ENCODE results near the gene C1QTNF12. TPM values are rescaled to one million over a fixed set of nuclear protein-coding genes. Genes with fewer than 3 reads are reported as not detected.
"Not testable (repeated sequence)": the region's sequence is repeated elsewhere in the genome, so short reads cannot be mapped to it uniquely, and the experiment has no call there.

C1QTNF12 gene
- total RNA-seq, 1 donor from 2014 or later, result 1.3 TPM

DNA sequence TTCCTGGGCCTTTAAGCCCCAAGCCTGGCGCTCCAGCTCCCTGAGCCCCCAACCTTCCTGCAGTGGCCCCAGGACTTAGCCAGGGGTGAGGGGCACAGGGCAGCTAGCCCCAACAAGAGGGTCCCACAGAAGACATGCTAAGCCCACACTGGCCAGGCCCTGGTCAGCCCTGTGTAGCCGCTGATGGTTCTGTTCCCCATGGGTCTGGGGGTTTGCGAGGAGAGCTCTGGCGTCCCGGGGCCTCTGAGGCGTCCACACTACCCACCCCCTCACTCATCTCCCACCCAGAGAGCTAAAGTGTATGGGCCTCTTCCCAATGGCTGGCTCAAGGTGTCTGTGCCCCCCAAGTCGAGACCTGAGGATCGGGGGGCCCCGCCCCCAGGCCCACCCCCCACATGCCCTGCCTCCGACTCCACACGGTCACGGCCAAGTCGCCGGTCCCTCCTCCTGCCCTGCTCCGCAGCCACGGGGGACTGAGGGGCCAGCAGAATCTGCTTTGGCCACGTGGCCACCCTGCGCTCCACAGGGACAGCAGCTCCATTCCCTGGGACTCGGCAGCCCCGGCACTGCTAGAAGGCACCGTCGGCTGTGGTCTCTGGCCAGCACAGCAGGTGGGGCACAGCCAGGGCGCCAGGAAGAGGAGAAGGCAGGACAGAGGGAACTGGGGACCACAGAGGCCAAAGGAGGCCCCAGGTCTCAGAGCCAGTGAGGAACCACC lies 47.9 kb downstream of the C1QTNF12 start:
- H3K27ac Mint-ChIP-seq, result peak overlapping the region; percentile 15
- peaks cover 7% of the 10 kb centered on the region for H3K4me1 Mint-ChIP-seq
- no peaks in the 10 kb centered on the region for H3K27me3 Mint-ChIP-seq
- no peak for DNase-seq
- no peak overlapping the region for H3K4me3 Mint-ChIP-seq
- intact Hi-C loops (cut with micrococcal nuclease), result no loop called here
- H3K36me3 Mint-ChIP-seq (ENCODE audit: low read depth), result peaks cover 20% of the 10 kb centered on the region
- H3K9me3 Mint-ChIP-seq, result peaks cover 7% of the 10 kb centered on the region

DNA sequence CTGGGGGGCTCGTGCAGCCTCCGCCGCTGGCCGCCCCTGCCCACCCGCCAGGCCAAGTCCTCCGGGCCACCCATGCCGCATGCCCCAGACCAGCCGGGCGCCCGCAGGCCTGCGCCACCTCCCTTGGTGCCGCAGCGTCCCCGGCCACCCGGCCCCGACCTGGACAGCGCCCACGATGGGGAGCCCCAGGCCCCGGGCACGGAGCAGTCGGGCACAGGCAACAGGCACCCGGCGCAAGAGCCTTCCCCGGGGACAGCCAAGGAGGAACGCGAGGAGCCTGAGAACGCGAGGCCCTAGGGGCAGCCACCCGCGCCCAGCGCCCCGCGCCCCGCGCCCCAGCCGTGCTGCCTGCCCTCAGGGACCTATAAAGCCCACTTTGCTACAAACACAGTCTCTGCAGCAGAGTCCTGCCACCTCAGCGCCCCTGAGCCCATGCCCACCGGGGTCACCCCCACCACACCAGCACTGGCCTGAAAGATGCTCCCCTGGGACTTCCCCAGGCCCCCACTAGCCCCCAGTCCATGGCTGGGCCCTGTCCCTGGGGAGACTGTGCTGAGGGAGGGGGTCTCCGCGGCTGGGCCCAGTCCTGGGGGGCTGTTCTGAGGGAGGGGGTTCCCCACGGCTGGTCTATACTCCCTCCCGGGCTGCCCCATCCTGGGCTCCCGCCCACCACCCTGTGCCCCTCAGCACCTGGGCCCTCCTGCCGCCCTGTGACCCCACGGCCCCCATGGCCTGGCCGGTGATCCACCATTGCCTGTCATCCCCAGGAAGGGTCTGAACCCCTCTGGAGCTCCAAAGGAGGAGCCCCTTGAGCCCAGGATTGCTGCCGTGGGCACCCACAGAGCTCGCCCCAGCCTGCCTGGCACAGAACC lies 48.7 kb downstream of the C1QTNF12 start:
- H3K27ac Mint-ChIP-seq, result peak overlapping the region; percentile 15
- H3K9me3 Mint-ChIP-seq, result peaks cover 7% of the 10 kb centered on the region
- H3K27me3 Mint-ChIP-seq, result no peaks in the 10 kb centered on the region
- DNase-seq, result no peak
- peaks cover 20% of the 10 kb centered on the region for H3K36me3 Mint-ChIP-seq (ENCODE audit: low read depth)
- intact Hi-C loops (cut with micrococcal nuclease), result no loop called here
- peaks cover 7% of the 10 kb centered on the region for H3K4me1 Mint-ChIP-seq
- no peak overlapping the region for H3K4me3 Mint-ChIP-seq

DNA sequence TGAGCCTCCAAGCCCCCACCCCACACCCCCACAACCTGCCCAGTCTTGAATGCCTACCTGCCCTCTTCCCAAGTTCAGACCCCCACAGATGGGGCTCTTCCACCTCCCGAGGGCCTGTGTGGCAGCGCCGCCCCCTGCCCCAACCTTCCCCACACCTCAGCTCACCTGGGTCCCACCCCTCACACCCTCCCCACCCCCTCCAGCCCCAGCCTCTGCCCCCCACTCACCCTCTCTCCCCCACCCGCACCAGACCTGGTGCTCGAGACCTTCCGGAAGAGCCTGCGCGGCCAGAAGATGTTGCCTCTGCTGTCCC lies 49.4 kb downstream of the C1QTNF12 start:
- Mint-ChIP-seq H3K9me3 (peaks cover 9% of the 10 kb centered on the region), H3K27ac (no peak overlapping the region), H3K27me3 (peaks cover under 1% of the 10 kb centered on the region), H3K4me3 (no peak overlapping the region), H3K4me1 (peaks cover 7% of the 10 kb centered on the region), H3K36me3 (ENCODE audit: low read depth) (peaks cover 20% of the 10 kb centered on the region)
- intact Hi-C loops (cut with micrococcal nuclease), result no loop called here
- DNase-seq, result no peak

- Mint-ChIP-seq H3K9me3 (peaks cover 13% of the 10 kb centered on the region), H3K4me3 (no peak overlapping the region), H3K36me3 (ENCODE audit: low read depth) (peaks cover 25% of the 10 kb centered on the region), H3K4me1 (peaks cover 9% of the 10 kb centered on the region), H3K27ac (no peak overlapping the region), H3K27me3 (peaks cover 3% of the 10 kb centered on the region)
- intact Hi-C loops (cut with micrococcal nuclease), result no loop called here
- DNase-seq, result no peak
Measured at GRCh38 chr1:1196431-1197187, 49.9 kb downstream of the C1QTNF12 start.

DNA sequence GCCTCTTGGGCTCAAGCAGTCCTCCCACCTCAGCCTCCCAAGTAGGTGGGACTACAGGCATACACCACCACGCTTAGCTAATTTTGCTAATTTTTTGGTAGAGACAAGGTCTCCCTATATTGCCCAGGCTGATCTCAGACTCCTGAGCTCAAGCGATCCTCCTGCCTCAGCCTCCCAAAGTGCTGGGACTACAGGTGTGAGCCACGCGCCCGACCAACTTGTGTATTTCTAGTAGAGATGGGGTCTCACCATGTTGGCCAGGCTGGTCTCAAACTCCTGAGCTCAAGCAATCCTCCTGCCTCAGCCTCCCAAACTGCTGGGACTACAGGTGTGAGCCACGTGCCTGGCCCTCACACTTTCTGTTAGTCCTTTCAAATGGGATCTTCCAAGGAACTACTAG lies 50.8 kb downstream of the C1QTNF12 start:
- intact Hi-C loops (cut with micrococcal nuclease); H3K4me3 Mint-ChIP-seq; DNase-seq; H3K4me1 Mint-ChIP-seq; H3K27me3 Mint-ChIP-seq; H3K27ac Mint-ChIP-seq: not testable (repeated sequence)
- Mint-ChIP-seq H3K9me3 (peaks cover 13% of the 10 kb centered on the region), H3K36me3 (ENCODE audit: low read depth) (peaks cover 27% of the 10 kb centered on the region)

DNA sequence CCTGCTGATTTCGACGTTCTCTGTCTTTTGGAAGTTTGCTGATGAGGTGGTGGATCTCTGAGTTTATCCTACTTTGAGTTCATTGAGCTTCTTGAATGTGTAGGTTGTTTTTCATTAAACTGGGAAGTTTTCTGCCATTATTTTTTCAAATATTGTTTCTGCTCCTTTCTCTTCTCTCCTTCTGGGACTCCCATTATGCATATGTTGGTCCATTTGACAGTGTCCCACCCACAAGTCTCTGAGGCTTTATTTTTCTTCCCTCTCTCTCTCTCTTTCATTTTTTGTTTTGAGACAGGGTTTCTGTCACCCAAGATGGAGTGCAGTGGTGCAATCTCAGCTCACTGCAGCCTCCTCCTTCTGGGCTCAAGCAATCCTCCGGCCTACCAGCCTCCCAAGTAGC lies 51.8 kb downstream of the C1QTNF12 start:
- Mint-ChIP-seq H3K27ac (no peak overlapping the region), H3K4me3 (no peak overlapping the region), H3K27me3 (peaks cover 4% of the 10 kb centered on the region), H3K9me3 (peaks cover 13% of the 10 kb centered on the region), H3K4me1 (peaks cover 5% of the 10 kb centered on the region), H3K36me3 (ENCODE audit: low read depth) (peaks cover 25% of the 10 kb centered on the region)
- intact Hi-C loops (cut with micrococcal nuclease), result no loop called here
- no peak for DNase-seq

Other genes with a start within 250 kb of the C1QTNF12 start
- 2.8 and 5.0 TPM in 2 replicates for gene HES4, start 246.6 kb downstream of the C1QTNF12 start, total RNA-seq
- 43.3 and 45.5 TPM in 2 replicates for gene ISG15, start 233.2 kb downstream of the C1QTNF12 start, total RNA-seq
- 29.6 and 35.8 TPM in 2 replicates for gene AGRN, start 226.6 kb downstream of the C1QTNF12 start, total RNA-seq
- not detected in 2 replicates for gene RNF223, start 172.4 kb downstream of the C1QTNF12 start, total RNA-seq
- gene C1orf159, start 130.6 kb downstream of the C1QTNF12 start, total RNA-seq, result 24.5 and 28.0 TPM in 2 replicates
- gene TTLL10, start 72.8 kb downstream of the C1QTNF12 start, total RNA-seq, result not detected in 2 replicates
- gene TNFRSF18, start 40.1 kb downstream of the C1QTNF12 start, total RNA-seq, result 250 and 254 TPM in 2 replicates
- 692 and 702 TPM in 2 replicates for gene TNFRSF4, start 32.6 kb downstream of the C1QTNF12 start, total RNA-seq
- gene SDF4, start 14.7 kb downstream of the C1QTNF12 start, total RNA-seq, result 175 and 194 TPM in 2 replicates
- 42.5 and 43.2 TPM in 2 replicates for gene B3GALT6, start 14.5 kb downstream of the C1QTNF12 start, total RNA-seq
- 86.9 and 87.3 TPM in 2 replicates for gene UBE2J2, start 27.1 kb upstream of the C1QTNF12 start, total RNA-seq
- 3.1 and 3.2 TPM in 2 replicates for gene SCNN1D, start 33.7 kb upstream of the C1QTNF12 start, total RNA-seq
- gene ACAP3, start 61.2 kb upstream of the C1QTNF12 start, total RNA-seq, result 54.1 and 55.7 TPM in 2 replicates
- gene PUSL1, start 61.9 kb upstream of the C1QTNF12 start, total RNA-seq, result 33.4 and 35.2 TPM in 2 replicates
- 145 TPM in 2 replicates for gene INTS11, start 77.9 kb upstream of the C1QTNF12 start, total RNA-seq
- gene CPTP, start 78.1 kb upstream of the C1QTNF12 start, total RNA-seq, result 11.5 and 12.3 TPM in 2 replicates
- gene TAS1R3, start 84.6 kb upstream of the C1QTNF12 start, total RNA-seq, result 0.28 and 0.38 TPM in 2 replicates
- 63.2 and 65.9 TPM in 2 replicates for gene DVL1, start 102.7 kb upstream of the C1QTNF12 start, total RNA-seq
- gene MXRA8, start 111.8 kb upstream of the C1QTNF12 start, total RNA-seq, result 0.24 and 0.75 TPM in 2 replicates
- gene AURKAIP1, start 128.5 kb upstream of the C1QTNF12 start, total RNA-seq, result 142 and 146 TPM in 2 replicates
- gene CCNL2, start 152.6 kb upstream of the C1QTNF12 start, total RNA-seq, result 144 and 146 TPM in 2 replicates
- 187 and 194 TPM in 2 replicates for gene MRPL20, start 160.6 kb upstream of the C1QTNF12 start, total RNA-seq
- not detected in 2 replicates for gene ANKRD65, start 174.6 kb upstream of the C1QTNF12 start, total RNA-seq
- 4.9 and 5.2 TPM in 2 replicates for gene VWA1, start 189.0 kb upstream of the C1QTNF12 start, total RNA-seq
- 0.40 and 0.75 TPM in 2 replicates for gene ATAD3C, start 203.0 kb upstream of the C1QTNF12 start, total RNA-seq
- gene ATAD3B, start 225.0 kb upstream of the C1QTNF12 start, total RNA-seq, result 98.0 and 98.5 TPM in 2 replicates